HepG2 (cell line): ENCODE measurements around the gene TRIM44.

ENCODE experiments used
- EZH2 ChIP-seq: conservative IDR thresholded peaks from 2 replicates; pipeline ENCODE4 v1.6.1; 2012; ENCODE audit warnings: mild to moderate bottlenecking, low read depth, low read length, moderate library complexity
- MAFF ChIP-seq: IDR thresholded peaks from 2 replicates; pipeline ENCODE4 v1.6.1; 2011; ENCODE audit warnings: low read depth, low read length, improper control_type of control experiment
- MAFG ChIP-seq: sonication (generic); formaldehyde crosslinking; IDR thresholded peaks from 2 replicates; pipeline ENCODE4 v1.5.1; 2020; ENCODE audit warnings: mild to moderate bottlenecking, missing genetic modification reagents
- SMC3 ChIP-seq: IDR thresholded peaks from 2 replicates; pipeline ENCODE4 v1.6.1; 2011; ENCODE audit warnings: low read length, improper control_type of control experiment
- TFAP4 ChIP-seq: sonication (generic); IDR thresholded peaks from 2 replicates; pipeline ENCODE4 v1.6.1; 2016; ENCODE audit warnings: low read depth, borderline replicate concordance
- TF ChIP-seq, protein P1 (sequence below): sonication (generic); formaldehyde crosslinking; IDR thresholded peaks from 2 replicates; pipeline ENCODE4 v1.5.0; 2020; ENCODE audit warnings: mild to moderate bottlenecking, missing genetic modification reagents, moderate library complexity
- TF ChIP-seq, protein P2 (sequence below): sonication (generic); formaldehyde crosslinking; IDR thresholded peaks from 2 replicates; pipeline ENCODE4 v1.4.0; 2020; ENCODE audit warnings: mild to moderate bottlenecking, missing genetic modification reagents

DNA sequence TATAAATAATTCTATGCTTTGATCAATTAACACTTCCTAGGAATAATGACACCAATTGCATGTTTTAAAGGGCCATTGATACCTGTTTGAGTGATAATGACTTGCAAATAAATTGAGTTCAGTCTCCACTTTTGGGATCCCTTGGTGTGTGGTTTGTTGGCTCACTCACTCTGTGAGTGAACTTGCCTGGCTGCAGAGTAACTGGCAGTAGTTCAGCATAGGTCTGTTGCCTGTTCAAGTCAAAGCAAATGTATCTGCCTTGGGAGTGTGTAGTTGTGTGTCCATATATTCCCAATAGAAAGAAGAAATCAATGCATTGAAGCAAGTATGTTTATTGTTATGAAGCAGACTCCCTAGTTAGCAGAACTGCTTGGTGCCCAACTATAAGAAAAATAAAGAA, 49.3 kb downstream of the TRIM44 start:
- no peak for TF ChIP-seq MAFF
- no peak for TF ChIP-seq SMC3
- no peak for TF ChIP-seq EZH2
- TF ChIP-seq, protein P1, sequence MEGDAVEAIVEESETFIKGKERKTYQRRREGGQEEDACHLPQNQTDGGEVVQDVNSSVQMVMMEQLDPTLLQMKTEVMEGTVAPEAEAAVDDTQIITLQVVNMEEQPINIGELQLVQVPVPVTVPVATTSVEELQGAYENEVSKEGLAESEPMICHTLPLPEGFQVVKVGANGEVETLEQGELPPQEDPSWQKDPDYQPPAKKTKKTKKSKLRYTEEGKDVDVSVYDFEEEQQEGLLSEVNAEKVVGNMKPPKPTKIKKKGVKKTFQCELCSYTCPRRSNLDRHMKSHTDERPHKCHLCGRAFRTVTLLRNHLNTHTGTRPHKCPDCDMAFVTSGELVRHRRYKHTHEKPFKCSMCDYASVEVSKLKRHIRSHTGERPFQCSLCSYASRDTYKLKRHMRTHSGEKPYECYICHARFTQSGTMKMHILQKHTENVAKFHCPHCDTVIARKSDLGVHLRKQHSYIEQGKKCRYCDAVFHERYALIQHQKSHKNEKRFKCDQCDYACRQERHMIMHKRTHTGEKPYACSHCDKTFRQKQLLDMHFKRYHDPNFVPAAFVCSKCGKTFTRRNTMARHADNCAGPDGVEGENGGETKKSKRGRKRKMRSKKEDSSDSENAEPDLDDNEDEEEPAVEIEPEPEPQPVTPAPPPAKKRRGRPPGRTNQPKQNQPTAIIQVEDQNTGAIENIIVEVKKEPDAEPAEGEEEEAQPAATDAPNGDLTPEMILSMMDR (CRISPR knock-in tag) = no peak
- TF ChIP-seq, protein P2, sequence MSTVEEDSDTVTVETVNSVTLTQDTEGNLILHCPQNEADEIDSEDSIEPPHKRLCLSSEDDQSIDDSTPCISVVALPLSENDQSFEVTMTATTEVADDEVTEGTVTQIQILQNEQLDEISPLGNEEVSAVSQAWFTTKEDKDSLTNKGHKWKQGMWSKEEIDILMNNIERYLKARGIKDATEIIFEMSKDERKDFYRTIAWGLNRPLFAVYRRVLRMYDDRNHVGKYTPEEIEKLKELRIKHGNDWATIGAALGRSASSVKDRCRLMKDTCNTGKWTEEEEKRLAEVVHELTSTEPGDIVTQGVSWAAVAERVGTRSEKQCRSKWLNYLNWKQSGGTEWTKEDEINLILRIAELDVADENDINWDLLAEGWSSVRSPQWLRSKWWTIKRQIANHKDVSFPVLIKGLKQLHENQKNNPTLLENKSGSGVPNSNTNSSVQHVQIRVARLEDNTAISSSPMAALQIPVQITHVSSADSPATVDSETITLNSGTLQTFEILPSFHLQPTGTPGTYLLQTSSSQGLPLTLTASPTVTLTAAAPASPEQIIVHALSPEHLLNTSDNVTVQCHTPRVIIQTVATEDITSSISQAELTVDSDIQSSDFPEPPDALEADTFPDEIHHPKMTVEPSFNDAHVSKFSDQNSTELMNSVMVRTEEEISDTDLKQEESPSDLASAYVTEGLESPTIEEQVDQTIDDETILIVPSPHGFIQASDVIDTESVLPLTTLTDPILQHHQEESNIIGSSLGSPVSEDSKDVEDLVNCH = no peak
- no peak for TF ChIP-seq TFAP4
- TF ChIP-seq MAFG (CRISPR knock-in tag) = no peak
